ENCODE results near the gene EP400. TPM values are rescaled to one million over a fixed set of nuclear protein-coding genes. Genes with fewer than 3 reads are reported as not detected.

The EP400 gene
- total RNA-seq, 1 donor from 2014 or later: 85.8 TPM

DNA sequence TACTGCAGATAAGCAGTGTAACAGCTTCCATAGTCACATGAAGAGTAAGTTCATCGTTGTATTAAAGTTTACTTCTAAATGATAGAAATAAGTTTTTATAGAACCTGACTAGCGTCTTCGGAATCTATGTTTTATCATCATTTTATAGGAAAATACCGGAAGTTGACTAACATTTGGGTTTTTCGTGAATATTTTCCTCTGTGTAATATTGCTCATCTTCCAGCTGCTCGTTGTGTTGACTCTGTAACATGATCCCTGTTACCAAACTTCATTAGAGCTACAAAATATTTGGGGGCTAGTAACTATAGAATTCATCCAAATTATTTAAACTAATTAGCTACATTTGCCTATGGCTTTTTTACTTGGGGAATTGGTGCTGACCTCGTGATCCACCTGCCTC is 157.2 kb downstream of the EP400 start:
- no peaks in the 10 kb centered on the region for H3K27me3 Mint-ChIP-seq (ENCODE audit: unreplicated experiment)
- no peak for DNase-seq
- H3K9me3 Mint-ChIP-seq (ENCODE audit: unreplicated experiment): no peaks in the 10 kb centered on the region
- TF ChIP-seq, protein P1, sequence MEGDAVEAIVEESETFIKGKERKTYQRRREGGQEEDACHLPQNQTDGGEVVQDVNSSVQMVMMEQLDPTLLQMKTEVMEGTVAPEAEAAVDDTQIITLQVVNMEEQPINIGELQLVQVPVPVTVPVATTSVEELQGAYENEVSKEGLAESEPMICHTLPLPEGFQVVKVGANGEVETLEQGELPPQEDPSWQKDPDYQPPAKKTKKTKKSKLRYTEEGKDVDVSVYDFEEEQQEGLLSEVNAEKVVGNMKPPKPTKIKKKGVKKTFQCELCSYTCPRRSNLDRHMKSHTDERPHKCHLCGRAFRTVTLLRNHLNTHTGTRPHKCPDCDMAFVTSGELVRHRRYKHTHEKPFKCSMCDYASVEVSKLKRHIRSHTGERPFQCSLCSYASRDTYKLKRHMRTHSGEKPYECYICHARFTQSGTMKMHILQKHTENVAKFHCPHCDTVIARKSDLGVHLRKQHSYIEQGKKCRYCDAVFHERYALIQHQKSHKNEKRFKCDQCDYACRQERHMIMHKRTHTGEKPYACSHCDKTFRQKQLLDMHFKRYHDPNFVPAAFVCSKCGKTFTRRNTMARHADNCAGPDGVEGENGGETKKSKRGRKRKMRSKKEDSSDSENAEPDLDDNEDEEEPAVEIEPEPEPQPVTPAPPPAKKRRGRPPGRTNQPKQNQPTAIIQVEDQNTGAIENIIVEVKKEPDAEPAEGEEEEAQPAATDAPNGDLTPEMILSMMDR (IDR thresholded peaks at IDR 0.05; ENCODE audit: partially characterized antibody, unreplicated experiment): no peak
- H3K36me3 Mint-ChIP-seq (ENCODE audit: unreplicated experiment): no peaks in the 10 kb centered on the region
- peaks cover 1% of the 10 kb centered on the region for H3K4me1 Mint-ChIP-seq (ENCODE audit: low read depth, unreplicated experiment)
- no peak overlapping the region for H3K4me3 Mint-ChIP-seq (ENCODE audit: unreplicated experiment)
- no peak overlapping the region for H3K27ac Mint-ChIP-seq (ENCODE audit: unreplicated experiment)

DNA sequence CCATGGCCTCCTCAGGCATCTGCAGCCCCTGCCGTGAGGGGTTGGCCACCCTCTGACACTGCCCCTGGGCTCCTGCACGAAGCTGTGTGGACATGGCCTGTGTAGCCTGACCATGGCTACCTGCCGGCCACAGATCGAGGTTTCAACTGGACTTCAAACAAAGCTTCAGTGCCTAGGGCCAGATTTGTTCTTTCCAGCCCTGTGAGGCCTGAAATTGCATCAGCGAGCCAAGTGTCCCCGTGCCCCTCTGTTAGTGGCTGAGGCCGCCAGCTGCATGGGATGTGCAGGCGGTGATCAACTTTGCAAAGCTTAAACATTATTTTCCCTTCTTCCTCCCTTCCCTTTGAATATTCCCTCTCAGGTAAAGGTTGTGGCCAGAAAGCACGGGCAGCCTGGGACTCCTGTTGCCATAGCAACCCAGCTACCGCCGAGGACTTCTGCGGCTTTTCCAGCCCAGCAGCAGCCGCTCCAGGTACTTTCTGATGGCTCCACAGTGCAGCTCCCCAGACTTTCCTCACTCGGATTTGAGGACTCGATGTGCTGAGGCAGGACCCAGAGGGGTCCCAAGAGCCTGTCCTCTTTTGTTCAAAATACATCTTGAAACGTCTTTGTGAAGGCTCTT is 158.6 kb downstream of the EP400 start:
- H3K27ac Mint-ChIP-seq (ENCODE audit: unreplicated experiment): no peak overlapping the region
- DNase-seq: no peak
- no peaks in the 10 kb centered on the region for H3K9me3 Mint-ChIP-seq (ENCODE audit: unreplicated experiment)
- TF ChIP-seq, protein P1 (IDR thresholded peaks at IDR 0.05; ENCODE audit: partially characterized antibody, unreplicated experiment): no peak
- H3K27me3 Mint-ChIP-seq (ENCODE audit: unreplicated experiment): no peaks in the 10 kb centered on the region
- peaks cover 1% of the 10 kb centered on the region for H3K4me1 Mint-ChIP-seq (ENCODE audit: low read depth, unreplicated experiment)
- no peaks in the 10 kb centered on the region for H3K36me3 Mint-ChIP-seq (ENCODE audit: unreplicated experiment)
- H3K4me3 Mint-ChIP-seq (ENCODE audit: unreplicated experiment): no peak overlapping the region

- no peak overlapping the region for H3K4me3 Mint-ChIP-seq (ENCODE audit: unreplicated experiment)
- H3K36me3 Mint-ChIP-seq (ENCODE audit: unreplicated experiment): no peaks in the 10 kb centered on the region
- TF ChIP-seq, protein P1 (IDR thresholded peaks at IDR 0.05; ENCODE audit: partially characterized antibody, unreplicated experiment): no peak
- no peaks in the 10 kb centered on the region for H3K9me3 Mint-ChIP-seq (ENCODE audit: unreplicated experiment)
- no peak overlapping the region for H3K27ac Mint-ChIP-seq (ENCODE audit: unreplicated experiment)
- H3K4me1 Mint-ChIP-seq (ENCODE audit: low read depth, unreplicated experiment): peaks cover 1% of the 10 kb centered on the region
- H3K27me3 Mint-ChIP-seq (ENCODE audit: unreplicated experiment): no peaks in the 10 kb centered on the region
- DNase-seq: no peak
These were observed 160.0 kb downstream of the EP400 start for GRCh38 chr12:132109741-132110140.

- no peak for DNase-seq
- no peak overlapping the region for H3K27ac Mint-ChIP-seq (ENCODE audit: unreplicated experiment)
- no peaks in the 10 kb centered on the region for H3K9me3 Mint-ChIP-seq (ENCODE audit: unreplicated experiment)
- peaks cover 1% of the 10 kb centered on the region for H3K4me1 Mint-ChIP-seq (ENCODE audit: low read depth, unreplicated experiment)
- TF ChIP-seq, protein P1 (IDR thresholded peaks at IDR 0.05; ENCODE audit: partially characterized antibody, unreplicated experiment): no peak
- H3K4me3 Mint-ChIP-seq (ENCODE audit: unreplicated experiment): no peak overlapping the region
- no peaks in the 10 kb centered on the region for H3K36me3 Mint-ChIP-seq (ENCODE audit: unreplicated experiment)
- H3K27me3 Mint-ChIP-seq (ENCODE audit: unreplicated experiment): no peaks in the 10 kb centered on the region
These were observed 160.9 kb downstream of the EP400 start for GRCh38 chr12:132110677-132111076.

GRCh38 chr12:132111654-132112304 is 162.0 kb downstream of the EP400 start:
- TF ChIP-seq, protein P1 (IDR thresholded peaks at IDR 0.05; ENCODE audit: partially characterized antibody, unreplicated experiment): no peak
- Mint-ChIP-seq H3K27ac (ENCODE audit: unreplicated experiment) (no peak overlapping the region), H3K36me3 (ENCODE audit: unreplicated experiment) (no peaks in the 10 kb centered on the region), H3K27me3 (ENCODE audit: unreplicated experiment) (no peaks in the 10 kb centered on the region), H3K4me3 (ENCODE audit: unreplicated experiment) (no peak overlapping the region), H3K4me1 (ENCODE audit: low read depth, unreplicated experiment) (peaks cover 1% of the 10 kb centered on the region), H3K9me3 (ENCODE audit: unreplicated experiment) (no peaks in the 10 kb centered on the region)
- no peak for DNase-seq
